OCI-LY1 (cell line): ENCODE data around the gene FAS.

ENCODE experiments used
- H2AFZ ChIP-seq: fragments of 200-600 bp; sonication (generic), shearing (Covaris generic); 2 replicates; pipeline ENCODE4 v1.6.0; 2014; ENCODE audit warnings: antibody characterized with exemption, mild to moderate bottlenecking, low read length
- H3F3A ChIP-seq: fragments of 200-600 bp; sonication (generic), shearing (Covaris generic); 2 replicates; pipeline ENCODE4 v1.6.0; 2014; ENCODE audit warnings: mild to moderate bottlenecking, antibody characterized with exemption, low read length, moderate library complexity; ENCODE audit not compliant: insufficient read depth
- H3K27ac ChIP-seq: fragments of 200-600 bp; sonication (generic); 2 replicates; pipeline ENCODE4 v1.5.1; 2014; ENCODE audit warnings: low read length, mixed run types, mild to moderate bottlenecking, low read depth; ENCODE audit not compliant: poor library complexity, severe bottlenecking
- H3K27me3 ChIP-seq: fragments of 200-600 bp; sonication (generic); 2 replicates; pipeline ENCODE4 v1.6.0; 2014; ENCODE audit warnings: antibody characterized with exemption, mild to moderate bottlenecking, low read length, moderate library complexity; ENCODE audit not compliant: insufficient read depth
- H3K36me3 ChIP-seq: fragments of 200-600 bp; sonication (generic); 2 replicates; pipeline ENCODE4 v1.6.1; 2014; ENCODE audit warnings: mild to moderate bottlenecking, antibody characterized with exemption, low read length, moderate library complexity, mixed read lengths; ENCODE audit not compliant: insufficient read depth
- H3K4me1 ChIP-seq: fragments of 200-600 bp; sonication (generic); 2 replicates; pipeline ENCODE4 v1.5.1; 2014; ENCODE audit warnings: mild to moderate bottlenecking, low read length, moderate library complexity; ENCODE audit not compliant: insufficient read depth, severe bottlenecking
- H3K4me2 ChIP-seq: fragments of 200-600 bp; sonication (generic), shearing (Covaris generic); 2 replicates; pipeline ENCODE4 v1.6.1; 2014; ENCODE audit warnings: low read length
- H3K4me3 ChIP-seq: fragments of 200-600 bp; sonication (generic); 2 replicates; pipeline ENCODE4 v1.5.1; 2014; ENCODE audit warnings: low read length, low read depth, mild to moderate bottlenecking, mixed read lengths; ENCODE audit not compliant: poor library complexity, severe bottlenecking
- H3K79me2 ChIP-seq: fragments of 200-600 bp; shearing (Covaris generic); 2 replicates; pipeline ENCODE4 v1.6.1; 2016; ENCODE audit warnings: mixed run types, low read length, mixed read lengths; ENCODE audit not compliant: insufficient read depth
- H3K9ac ChIP-seq: fragments of 200-600 bp; sonication (generic), shearing (Covaris generic); 2 replicates; pipeline ENCODE4 v1.6.1; 2014; ENCODE audit warnings: mild to moderate bottlenecking, low read length, mixed read lengths
- H3K9me2 ChIP-seq: fragments of 200-600 bp; sonication (generic), shearing (Covaris generic); 2 replicates; pipeline ENCODE4 v1.6.1; 2014; ENCODE audit warnings: low read depth, mild to moderate bottlenecking, low read length, mixed read lengths
- H3K9me3 ChIP-seq: fragments of 200-600 bp; shearing (Covaris generic); 2 replicates; pipeline ENCODE4 v1.6.1; 2014; ENCODE audit warnings: low read length, mixed read lengths
- H4K20me1 ChIP-seq: fragments of 200-600 bp; sonication (generic), shearing (Covaris generic); 2 replicates; pipeline ENCODE4 v1.6.0; 2016; ENCODE audit warnings: mild to moderate bottlenecking, low read length; ENCODE audit not compliant: insufficient read depth
- EZH2 ChIP-seq: fragments of 200-600 bp; sonication (generic), shearing (Covaris generic); IDR thresholded peaks from 2 replicates; pipeline ENCODE4 v1.8.0; 2017; ENCODE audit warnings: borderline replicate concordance, mixed run types, mild to moderate bottlenecking, antibody characterized with exemption, low read length, moderate library complexity, mixed read lengths
- TF ChIP-seq, protein P1 (sequence below): fragments of 200-600 bp; sonication (generic), shearing (Covaris generic); IDR thresholded peaks from 2 replicates; pipeline ENCODE4 v1.5.1; 2017; ENCODE audit warnings: mild to moderate bottlenecking, antibody characterized with exemption, low read length, moderate library complexity, mixed read lengths

Gene FAS

DNA sequence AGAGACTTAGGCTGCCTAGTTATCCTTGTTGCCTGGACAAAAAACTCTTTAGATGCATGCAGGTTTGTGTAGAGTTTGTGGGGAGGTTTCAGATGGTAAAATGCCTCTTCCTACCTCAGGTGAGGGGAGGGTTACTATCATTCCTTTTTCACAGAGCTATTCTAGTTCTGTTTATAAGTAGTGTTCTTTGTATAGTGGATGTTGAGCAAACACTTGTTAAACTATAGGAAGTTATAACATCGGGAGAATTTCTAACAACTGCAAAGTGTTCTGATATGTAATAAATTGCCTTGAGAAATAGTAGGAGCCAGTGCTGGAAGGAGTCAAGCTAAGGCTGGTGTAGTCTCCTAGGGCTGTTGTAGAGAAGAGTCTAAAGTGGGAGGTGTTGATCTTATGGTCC is 6.7 kb upstream of the FAS start:
- Histone ChIP-seq H3F3A (no peaks in the 10 kb centered on the region), H3K36me3 (no peaks in the 10 kb centered on the region), H2AFZ (no peak overlapping the region), H3K4me1 (no peaks in the 10 kb centered on the region), H3K9ac (no peak overlapping the region), H3K9me3 (no peaks in the 10 kb centered on the region), H3K27me3 (no peaks in the 10 kb centered on the region), H3K27ac (no peak overlapping the region), H3K79me2 (no peaks in the 10 kb centered on the region), H3K9me2 (no peaks in the 10 kb centered on the region), H3K4me3 (no peak overlapping the region), H4K20me1 (no peaks in the 10 kb centered on the region), H3K4me2 (no peak overlapping the region)
- TF ChIP-seq EZH2: no peak
- TF ChIP-seq, protein P1, sequence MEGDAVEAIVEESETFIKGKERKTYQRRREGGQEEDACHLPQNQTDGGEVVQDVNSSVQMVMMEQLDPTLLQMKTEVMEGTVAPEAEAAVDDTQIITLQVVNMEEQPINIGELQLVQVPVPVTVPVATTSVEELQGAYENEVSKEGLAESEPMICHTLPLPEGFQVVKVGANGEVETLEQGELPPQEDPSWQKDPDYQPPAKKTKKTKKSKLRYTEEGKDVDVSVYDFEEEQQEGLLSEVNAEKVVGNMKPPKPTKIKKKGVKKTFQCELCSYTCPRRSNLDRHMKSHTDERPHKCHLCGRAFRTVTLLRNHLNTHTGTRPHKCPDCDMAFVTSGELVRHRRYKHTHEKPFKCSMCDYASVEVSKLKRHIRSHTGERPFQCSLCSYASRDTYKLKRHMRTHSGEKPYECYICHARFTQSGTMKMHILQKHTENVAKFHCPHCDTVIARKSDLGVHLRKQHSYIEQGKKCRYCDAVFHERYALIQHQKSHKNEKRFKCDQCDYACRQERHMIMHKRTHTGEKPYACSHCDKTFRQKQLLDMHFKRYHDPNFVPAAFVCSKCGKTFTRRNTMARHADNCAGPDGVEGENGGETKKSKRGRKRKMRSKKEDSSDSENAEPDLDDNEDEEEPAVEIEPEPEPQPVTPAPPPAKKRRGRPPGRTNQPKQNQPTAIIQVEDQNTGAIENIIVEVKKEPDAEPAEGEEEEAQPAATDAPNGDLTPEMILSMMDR: no peak

DNA sequence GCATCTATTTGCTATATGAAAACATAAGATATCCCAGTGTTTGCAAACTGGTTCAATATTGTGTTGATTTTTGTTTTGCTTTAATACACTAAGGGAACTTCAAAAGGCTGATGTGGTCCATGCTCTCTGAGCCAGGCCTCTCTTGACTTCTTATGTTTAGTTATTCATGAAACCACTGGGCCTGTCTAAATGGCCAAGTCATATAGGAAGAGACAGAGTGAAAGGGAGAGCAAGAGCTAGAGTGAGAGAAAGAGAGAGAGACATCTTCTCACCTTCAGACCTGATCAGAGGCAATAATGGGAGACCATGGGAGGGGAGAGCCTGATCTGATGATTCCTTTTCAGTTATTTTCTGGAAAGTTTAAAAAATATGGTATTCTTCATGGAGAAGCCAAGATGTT is 6.1 kb upstream of the FAS start:
- Histone ChIP-seq H3K27ac (no peak overlapping the region), H4K20me1 (no peaks in the 10 kb centered on the region), H3K9ac (no peak overlapping the region), H3K27me3 (no peaks in the 10 kb centered on the region), H3K9me3 (no peaks in the 10 kb centered on the region), H2AFZ (no peak overlapping the region), H3K4me1 (no peaks in the 10 kb centered on the region), H3K4me3 (no peak overlapping the region), H3F3A (no peaks in the 10 kb centered on the region), H3K79me2 (no peaks in the 10 kb centered on the region), H3K4me2 (no peak overlapping the region), H3K36me3 (no peaks in the 10 kb centered on the region), H3K9me2 (no peaks in the 10 kb centered on the region)
- TF ChIP-seq EZH2: no peak
- TF ChIP-seq, protein P1: no peak

DNA sequence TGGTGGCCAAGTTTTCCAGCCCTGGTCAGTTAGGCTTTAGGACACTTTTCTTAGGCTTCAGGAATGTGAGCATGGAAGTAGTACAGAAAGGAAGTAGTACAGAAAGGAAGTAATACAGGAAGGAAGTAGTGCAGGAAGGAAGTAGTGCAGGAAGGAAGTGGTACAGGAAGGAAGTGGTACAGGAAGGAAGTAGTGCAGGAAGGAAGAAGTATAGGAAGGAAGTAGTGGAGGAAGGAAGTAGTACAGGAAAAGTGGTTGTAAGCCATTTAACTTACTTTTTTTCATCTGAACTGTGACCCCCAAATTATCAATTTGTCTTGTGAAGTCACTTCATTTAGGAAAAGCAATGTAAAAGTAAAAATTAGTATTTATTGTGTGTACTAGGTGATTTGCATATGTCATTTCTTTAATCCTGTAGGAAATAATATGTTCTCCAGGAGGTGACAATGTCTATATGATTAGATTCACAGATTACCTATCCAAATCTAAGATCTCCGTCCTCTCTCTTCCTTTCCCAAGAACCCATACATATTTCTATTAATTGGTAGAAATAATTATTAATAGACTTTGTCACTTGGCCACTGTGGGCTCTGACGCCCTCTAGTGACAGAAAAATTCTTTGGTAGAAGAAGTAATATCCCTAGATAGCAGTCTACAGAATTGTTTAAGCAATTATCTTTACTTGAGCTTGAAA is 3.9 kb upstream of the FAS start:
- H3K4me3 ChIP-seq: no peak overlapping the region
- no peaks in the 10 kb centered on the region for H3K79me2 ChIP-seq
- H3K36me3 ChIP-seq: no peaks in the 10 kb centered on the region
- H3K4me2 ChIP-seq: no peak overlapping the region
- no peak overlapping the region for H3K27ac ChIP-seq
- H3K9ac ChIP-seq: no peak overlapping the region
- no peaks in the 10 kb centered on the region for H3K9me3 ChIP-seq
- H3F3A ChIP-seq: no peaks in the 10 kb centered on the region
- TF ChIP-seq, protein P1: peak; percentile 53
- no peak for TF ChIP-seq EZH2
- H3K9me2 ChIP-seq: no peaks in the 10 kb centered on the region
- H3K27me3 ChIP-seq: no peaks in the 10 kb centered on the region
- peaks cover 13% of the 10 kb centered on the region for H3K4me1 ChIP-seq
- no peak overlapping the region for H2AFZ ChIP-seq
- no peaks in the 10 kb centered on the region for H4K20me1 ChIP-seq
